Nephron (organoid): ENCODE data around the gene CLN6.

Experiments used
- H3K27ac Mint-ChIP-seq, 3 experiments: 2 replicates each; pipeline ENCODE4 v1.8.0; 2020; ENCODE audit warnings: mixed read lengths in 3 of 3, mild to moderate bottlenecking in 2 of 3, moderate library complexity in 1 of 3
- H3K27me3 Mint-ChIP-seq: 2 replicates; pipeline ENCODE4 v1.8.0; 2021; ENCODE audit warnings: low read depth, mild to moderate bottlenecking, moderate library complexity, mixed read lengths
- H3K36me3 Mint-ChIP-seq: 2 replicates; pipeline ENCODE4 v1.8.0; 2020; ENCODE audit warnings: low read depth, mixed read lengths
- H3K4me1 Mint-ChIP-seq: 2 replicates; pipeline ENCODE4 v1.8.0; 2020; ENCODE audit warnings: mixed read lengths
- H3K4me3 Mint-ChIP-seq, 3 experiments: 2 replicates each; pipeline ENCODE4 v1.8.0; 2020; ENCODE audit warnings: mild to moderate bottlenecking in 3 of 3, mixed read lengths in 3 of 3, moderate library complexity in 2 of 3
- H3K9me3 Mint-ChIP-seq: 2 replicates; pipeline ENCODE4 v1.8.0; 2020; ENCODE audit warnings: mixed read lengths
- TF ChIP-seq, protein P1 (sequence below), 3 experiments: fragments of 200-600 bp; sonication (generic); IDR thresholded peaks; one replicate each; pipeline ENCODE4 v1.5.0; 2021; ENCODE audit warnings: antibody characterized with exemption in 3 of 3; ENCODE audit not compliant: unreplicated experiment in 3 of 3

The CLN6 gene

GRCh38 chr15:68210821-68211655, 18.5 kb downstream of the CLN6 start:
- peaks cover 1% of the 10 kb centered on the region for H3K36me3 Mint-ChIP-seq
- H3K27ac Mint-ChIP-seq, result no peak overlapping the region
- H3K4me1 Mint-ChIP-seq, result peaks cover 5% of the 10 kb centered on the region
- H3K27me3 Mint-ChIP-seq, result no peaks in the 10 kb centered on the region
- H3K4me3 Mint-ChIP-seq, result no peak overlapping the region
- H3K9me3 Mint-ChIP-seq, result no peaks in the 10 kb centered on the region
- TF ChIP-seq, protein P1, sequence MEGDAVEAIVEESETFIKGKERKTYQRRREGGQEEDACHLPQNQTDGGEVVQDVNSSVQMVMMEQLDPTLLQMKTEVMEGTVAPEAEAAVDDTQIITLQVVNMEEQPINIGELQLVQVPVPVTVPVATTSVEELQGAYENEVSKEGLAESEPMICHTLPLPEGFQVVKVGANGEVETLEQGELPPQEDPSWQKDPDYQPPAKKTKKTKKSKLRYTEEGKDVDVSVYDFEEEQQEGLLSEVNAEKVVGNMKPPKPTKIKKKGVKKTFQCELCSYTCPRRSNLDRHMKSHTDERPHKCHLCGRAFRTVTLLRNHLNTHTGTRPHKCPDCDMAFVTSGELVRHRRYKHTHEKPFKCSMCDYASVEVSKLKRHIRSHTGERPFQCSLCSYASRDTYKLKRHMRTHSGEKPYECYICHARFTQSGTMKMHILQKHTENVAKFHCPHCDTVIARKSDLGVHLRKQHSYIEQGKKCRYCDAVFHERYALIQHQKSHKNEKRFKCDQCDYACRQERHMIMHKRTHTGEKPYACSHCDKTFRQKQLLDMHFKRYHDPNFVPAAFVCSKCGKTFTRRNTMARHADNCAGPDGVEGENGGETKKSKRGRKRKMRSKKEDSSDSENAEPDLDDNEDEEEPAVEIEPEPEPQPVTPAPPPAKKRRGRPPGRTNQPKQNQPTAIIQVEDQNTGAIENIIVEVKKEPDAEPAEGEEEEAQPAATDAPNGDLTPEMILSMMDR (IDR thresholded peaks at IDR 0.05; ENCODE audit: unreplicated experiment in 3 of 3), result peak; percentile 69 to 78 (median 71)

GRCh38 chr15:68210409-68210756, 19.1 kb downstream of the CLN6 start:
- H3K4me1 Mint-ChIP-seq, result peaks cover 10% of the 10 kb centered on the region

DNA sequence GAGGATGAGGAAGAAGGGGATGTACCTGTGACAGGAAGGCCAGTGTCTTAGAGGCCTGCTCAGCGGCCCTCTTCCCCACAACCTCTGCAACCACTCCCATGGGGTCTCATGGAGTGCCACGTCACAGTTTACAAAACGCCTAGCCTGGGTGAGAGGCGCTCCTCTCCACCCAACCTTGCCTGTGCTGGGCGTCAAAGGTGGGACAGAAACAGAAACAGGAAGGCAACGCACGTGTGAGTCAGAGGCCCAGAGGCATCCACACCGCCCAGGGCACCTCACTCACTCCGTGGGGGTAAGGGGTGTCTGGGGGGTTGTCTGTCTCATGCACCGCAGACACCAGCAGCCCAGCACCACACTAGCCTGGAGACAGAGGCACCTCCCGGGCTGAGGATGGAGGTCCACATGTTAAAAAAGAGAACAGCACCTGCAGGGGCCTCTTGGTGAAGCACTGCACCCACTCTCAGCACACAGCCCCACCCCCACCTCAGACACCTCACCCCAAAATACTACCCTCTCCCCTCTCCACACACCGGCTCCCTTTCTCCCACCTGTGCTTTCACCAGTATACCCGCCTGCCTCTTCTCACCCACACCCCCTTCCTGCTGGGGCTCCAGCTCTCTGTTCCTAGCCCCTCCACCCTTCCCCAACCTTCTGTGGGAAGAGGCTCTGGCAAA, 19.7 kb downstream of the CLN6 start:
- Mint-ChIP-seq H3K9me3 (no peaks in the 10 kb centered on the region), H3K36me3 (no peaks in the 10 kb centered on the region), H3K27ac (no peak overlapping the region), H3K27me3 (no peaks in the 10 kb centered on the region), H3K4me3 (no peak overlapping the region), H3K4me1 (peaks cover 15% of the 10 kb centered on the region)
- TF ChIP-seq, protein P1 (IDR thresholded peaks at IDR 0.05; ENCODE audit: unreplicated experiment in 3 of 3), result no peak

More at GRCh38 chr15:68210409-68210756, 19.1 kb downstream of the CLN6 start:
- Mint-ChIP-seq H3K36me3 (no peaks in the 10 kb centered on the region), H3K27me3 (no peaks in the 10 kb centered on the region), H3K27ac (no peak overlapping the region), H3K4me3 (no peak overlapping the region), H3K9me3 (no peaks in the 10 kb centered on the region)
- TF ChIP-seq, protein P1 (IDR thresholded peaks at IDR 0.05; ENCODE audit: unreplicated experiment in 3 of 3), result no peak

DNA sequence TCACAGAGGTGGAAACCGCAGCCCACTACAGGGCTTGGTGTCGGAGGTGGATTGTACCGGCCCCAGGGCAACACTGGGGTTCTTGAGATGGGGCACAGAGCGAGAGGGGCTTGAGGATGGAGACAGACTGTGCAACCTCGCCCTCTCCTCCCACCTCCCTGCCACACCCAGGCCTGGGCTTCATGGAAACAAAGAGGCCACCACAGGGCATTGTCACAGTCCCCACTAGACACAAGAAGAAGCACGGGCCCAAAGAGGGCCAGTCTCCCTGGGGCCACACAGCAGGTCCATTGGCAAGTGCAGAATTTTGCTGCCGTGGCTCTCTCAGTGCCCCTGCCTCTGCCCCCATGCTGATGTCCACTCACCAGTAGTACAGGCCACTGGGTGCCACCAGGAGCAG, 20.3 kb downstream of the CLN6 start:
- Mint-ChIP-seq H3K36me3 (no peaks in the 10 kb centered on the region), H3K4me3 (no peak overlapping the region)

DNA sequence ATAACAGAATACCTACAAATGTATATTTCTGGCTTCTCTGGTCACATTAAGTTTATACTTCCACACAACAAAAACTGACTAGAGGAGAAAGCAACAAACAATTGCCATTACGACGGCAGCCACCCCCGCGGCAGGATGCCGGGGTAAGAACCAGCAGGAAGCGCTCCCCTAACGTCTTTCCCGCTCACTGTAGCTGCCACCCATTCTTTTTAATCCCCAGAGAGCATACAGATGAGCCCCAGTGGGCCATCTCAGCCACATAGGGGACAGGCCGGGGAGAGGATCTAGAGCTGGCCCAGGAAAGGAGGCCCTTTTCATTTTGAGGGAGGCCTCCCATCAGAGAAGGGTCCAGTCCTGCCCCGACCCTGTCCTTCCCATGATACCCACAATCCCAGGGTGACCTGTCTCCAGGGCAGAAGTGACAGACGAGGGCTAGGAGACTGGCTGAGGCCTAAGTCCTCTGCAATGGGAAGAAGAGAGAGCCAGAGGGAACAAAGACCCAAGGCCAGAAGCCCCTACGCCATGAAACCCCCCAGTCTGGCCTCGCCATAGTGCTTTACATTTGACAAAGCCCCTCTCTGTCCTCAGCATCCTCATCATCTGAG, 20.8 kb downstream of the CLN6 start:
- Mint-ChIP-seq H3K27ac (no peak overlapping the region), H3K36me3 (no peaks in the 10 kb centered on the region), H3K4me3 (no peak overlapping the region), H3K27me3 (no peaks in the 10 kb centered on the region), H3K4me1 (peaks cover 18% of the 10 kb centered on the region), H3K9me3 (no peaks in the 10 kb centered on the region)
- TF ChIP-seq, protein P1 (IDR thresholded peaks at IDR 0.05; ENCODE audit: unreplicated experiment in 3 of 3), result no peak

More for the DNA sequence above, 20.3 kb downstream of the CLN6 start:
- TF ChIP-seq, protein P1 (IDR thresholded peaks at IDR 0.05; ENCODE audit: unreplicated experiment in 3 of 3), result no peak
- Mint-ChIP-seq H3K27ac (no peak overlapping the region), H3K27me3 (no peaks in the 10 kb centered on the region), H3K4me1 (peaks cover 18% of the 10 kb centered on the region), H3K9me3 (no peaks in the 10 kb centered on the region)
